SK-N-MC (cell line): ENCODE results near the gene MAN2B2.

Source experiments
- EZH2 ChIP-seq: fragments of 200-600 bp; sonication (generic); IDR thresholded peaks from one replicate; pipeline ENCODE4 v1.6.1; 2017; ENCODE audit warnings: antibody characterized with exemption
- POLR2AphosphoS5 ChIP-seq: IDR thresholded peaks from 2 replicates; pipeline ENCODE4 v1.6.1; 2012; ENCODE audit warnings: mild to moderate bottlenecking, low read depth, low read length, borderline replicate concordance

- no peak for TF ChIP-seq EZH2
- no peak for TF ChIP-seq POLR2AphosphoS5
Observed at GRCh38 chr4:6619466-6620255, 44.7 kb downstream of the MAN2B2 start.
